MV-4-11 (cell line): ENCODE results near the gene RBM19.

Source experiments
- DNase-seq: peaks from one replicate; lab custom pipeline; 2025; lab: John Stamatoyannopoulos, UW

The RBM19 gene

DNA sequence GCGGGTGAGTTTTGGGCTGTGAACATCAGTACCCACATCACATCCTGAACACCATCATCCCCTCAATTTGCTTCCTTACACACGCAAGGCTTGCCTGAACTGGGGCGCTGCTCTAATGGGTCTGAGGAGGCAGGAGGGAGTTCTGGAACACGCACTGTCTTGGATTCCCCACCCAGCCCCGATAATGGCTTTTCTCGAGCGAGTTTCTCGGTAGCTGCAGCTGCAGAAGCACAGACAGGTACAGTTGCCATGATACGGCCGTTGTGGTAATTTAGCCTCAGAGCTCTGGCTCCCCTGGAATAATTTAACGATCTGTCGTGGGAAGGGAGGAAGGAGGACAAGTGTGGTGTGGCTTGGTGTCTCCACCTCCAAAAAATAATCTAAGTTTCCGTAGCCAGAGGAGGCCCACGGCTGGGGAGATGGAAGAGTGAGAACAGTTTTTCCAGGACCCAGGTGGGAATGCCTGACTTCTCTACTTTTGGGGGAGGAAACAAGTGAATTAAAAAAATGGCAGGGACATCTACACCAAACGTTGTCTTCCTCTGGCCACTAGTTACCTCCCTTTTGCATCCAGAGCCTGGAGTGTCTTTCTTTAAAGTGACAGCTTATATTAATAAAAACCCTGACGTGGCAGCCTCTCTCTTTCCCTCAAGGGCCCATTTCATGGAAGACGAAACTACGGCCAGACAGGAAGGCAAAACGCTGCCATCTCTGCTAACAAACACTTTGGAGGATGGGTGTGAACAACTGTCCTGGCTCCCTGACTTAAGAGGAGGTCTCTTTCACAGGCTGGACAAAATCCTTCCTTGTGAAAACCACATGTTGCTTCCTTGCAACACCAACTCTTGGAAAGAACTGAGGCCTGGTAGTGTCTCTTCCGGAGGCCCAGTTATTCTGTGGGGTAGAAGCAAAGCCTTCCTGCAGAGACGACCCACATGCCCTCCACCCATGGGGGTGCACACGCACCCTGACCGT is 84.8 kb downstream of the RBM19 start:
- DNase-seq, result no peak

DNA sequence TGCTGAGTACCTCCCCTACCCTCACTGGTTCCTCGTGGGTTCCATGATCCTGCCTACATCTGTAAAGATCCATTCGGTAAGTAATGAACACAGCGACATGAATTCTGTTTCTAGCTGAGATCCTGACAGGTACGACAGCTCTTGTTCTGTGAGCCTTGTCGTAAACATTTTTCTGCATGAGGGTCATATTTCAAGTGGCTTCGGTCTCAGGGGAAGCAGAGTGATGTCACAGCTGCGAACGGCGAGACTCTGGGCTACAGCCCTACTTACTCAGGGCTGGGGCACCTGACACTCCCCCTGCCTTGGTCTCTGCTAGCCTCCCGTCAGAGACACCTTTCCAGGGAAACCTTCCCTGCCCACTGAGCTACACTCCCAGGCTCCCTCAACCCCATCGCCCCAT is 85.8 kb downstream of the RBM19 start:
- no peak for DNase-seq

DNA sequence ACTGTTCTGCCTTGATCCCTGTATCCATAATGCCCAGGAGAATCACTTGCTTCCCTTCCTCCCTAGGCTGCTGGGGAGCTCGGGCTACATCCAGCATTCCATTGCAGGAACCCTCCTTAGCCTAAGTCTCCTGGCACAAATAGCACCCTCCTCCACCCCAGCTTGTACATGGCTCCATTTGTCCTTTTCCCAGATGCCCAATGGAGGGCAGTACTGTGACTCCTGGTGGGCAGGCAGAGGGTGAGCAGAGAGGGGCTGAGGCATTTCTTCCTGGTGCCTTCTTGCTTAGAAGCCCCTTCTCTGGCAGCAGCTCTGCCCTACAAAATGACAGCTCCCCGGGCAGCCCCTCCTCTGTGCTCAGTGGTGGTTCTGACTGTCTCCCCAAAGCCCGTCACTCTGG is 86.5 kb downstream of the RBM19 start:
- DNase-seq, result no peak

DNA sequence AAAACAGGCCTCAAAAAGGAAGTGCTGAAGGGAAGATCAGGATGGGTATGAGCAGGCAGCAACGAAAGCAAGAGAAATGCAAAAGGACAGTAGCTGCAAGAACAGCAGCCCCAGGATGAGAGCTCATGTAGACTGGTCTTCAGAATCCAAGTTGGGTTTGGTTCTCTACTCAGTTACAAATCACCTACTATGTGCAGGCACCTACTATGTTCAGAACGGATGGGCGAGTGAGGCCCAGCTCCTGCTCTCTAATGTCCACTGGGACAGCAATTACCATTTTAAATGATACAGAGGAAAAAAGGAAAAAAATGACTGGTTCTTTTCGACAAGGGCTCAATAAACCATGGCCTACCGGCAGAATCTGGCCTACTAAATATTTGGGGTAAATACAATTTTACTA is 88.5 kb downstream of the RBM19 start:
- DNase-seq, result no peak

DNA sequence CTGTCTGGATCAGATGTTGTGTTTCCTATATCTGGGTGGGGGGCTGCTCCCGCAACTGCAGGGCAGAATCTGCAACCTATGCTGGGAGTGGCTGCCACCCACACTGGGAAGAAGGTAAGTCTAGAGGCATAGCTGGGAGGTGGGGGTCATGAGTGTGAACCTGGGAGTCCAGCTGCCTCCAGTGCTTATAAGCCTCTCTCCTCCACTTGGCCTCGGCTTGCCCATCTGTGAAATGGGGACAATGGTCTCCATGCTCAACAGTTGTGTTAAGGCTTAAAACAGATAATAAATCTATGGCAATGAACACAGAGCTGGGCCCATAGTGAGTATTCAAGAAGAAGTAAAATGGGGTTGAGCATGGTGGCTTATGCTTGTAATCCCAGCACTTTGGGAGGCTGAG is 90.0 kb downstream of the RBM19 start:
- no peak for DNase-seq

DNA sequence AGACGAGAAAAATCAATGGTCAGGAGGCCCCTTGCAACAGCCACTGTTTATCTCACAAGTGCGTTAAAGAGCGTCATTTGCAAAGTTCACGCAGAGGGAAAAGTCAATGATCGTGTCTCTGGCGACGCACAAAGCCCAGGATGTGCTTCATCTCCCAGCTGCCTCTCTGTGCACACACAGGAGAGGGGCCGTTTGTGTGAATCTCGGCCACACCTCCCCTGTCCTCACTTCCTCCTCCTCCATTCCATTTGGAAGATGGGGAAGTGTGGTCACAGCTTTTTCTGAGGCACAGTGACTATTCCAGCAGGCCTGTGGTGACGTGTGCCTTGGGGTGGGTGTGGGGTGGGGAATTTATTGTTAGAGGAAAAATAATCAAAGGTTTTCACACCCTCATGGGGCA is 90.4 kb downstream of the RBM19 start:
- DNase-seq, result peak; percentile 39

DNA sequence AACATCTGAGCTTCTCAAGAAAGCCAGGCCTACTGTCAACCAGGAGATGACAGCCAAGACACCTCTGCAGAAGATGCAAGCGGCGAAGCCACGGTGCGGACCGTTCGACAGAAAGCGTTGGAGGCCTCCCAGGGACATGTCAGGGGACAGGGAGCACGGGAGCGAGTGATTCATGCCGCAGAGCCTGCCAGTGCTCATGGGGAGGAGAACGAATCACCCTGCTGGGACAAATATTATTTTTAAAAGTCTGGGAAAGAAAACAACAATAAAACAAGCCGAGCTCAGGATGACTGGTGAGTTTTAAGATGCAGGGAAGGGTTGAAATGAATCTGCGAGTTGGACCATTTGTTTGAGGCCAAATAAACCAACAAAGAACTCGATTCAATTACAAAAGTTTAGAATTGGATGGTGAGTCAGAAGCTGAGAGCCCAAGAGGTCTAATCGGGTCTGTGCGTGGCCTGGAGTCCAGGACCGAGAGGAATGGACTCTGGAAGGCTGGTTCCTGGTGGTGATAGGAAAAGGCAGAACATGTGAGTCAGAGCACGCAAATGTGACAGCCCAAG is 91.0 kb downstream of the RBM19 start:
- no peak for DNase-seq

DNA sequence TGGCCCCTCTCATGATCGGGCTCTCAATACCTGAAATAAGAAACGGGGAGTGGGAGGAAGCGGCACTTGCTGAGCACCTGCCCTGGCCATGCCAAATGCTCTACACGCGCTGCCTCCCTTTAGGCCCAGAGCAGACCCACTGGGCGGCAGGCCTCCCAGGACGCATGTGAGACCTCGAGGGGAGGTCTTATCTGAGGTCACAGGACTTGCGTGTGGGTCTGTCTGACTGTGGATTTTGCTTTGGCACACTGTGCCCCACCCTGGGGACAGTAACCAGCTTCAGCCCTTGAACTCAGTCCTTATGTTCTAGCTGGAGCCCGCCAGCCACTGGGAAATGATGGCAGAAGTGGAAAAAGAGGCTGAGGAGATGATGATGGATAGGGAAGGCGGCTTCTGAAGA is 91.8 kb downstream of the RBM19 start:
- no peak for DNase-seq

DNA sequence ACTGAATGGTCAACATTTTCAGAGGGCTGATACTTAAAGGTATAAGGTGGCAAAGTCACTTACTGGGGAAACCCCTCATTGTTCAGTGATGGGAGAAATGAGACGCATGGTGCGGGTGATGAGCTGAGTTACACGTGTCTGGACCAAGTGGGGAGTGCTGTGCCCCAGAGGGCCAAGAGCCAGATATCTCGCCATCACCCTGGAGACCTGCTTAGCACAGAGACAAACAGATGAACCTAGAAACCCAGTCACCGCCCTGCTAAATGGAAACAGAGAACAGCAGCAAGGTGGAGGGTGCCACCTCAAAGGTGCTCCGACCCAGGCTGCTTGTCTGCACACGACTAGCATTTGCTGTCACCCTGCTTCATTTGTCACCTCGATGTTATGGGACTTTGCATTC is 92.4 kb downstream of the RBM19 start:
- no peak for DNase-seq

DNA sequence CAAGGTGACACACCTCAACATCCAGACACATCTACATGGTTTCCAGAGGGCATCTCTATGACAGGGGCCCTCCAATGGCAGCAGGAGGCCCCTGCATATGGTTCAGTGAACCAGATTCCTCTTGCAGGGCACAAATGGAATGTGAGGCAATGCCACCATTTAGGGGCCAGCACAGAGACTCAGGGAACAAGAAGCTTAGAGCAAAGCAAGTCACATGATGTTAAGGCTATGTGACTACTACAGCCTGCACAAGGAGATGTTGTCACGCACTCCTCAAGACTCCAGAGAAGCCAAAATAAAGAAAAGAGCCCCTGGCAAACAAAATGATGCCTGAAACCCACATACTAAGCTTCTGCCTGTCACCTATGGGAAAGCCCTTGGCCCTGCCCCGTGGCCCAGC is 95.2 kb downstream of the RBM19 start:
- DNase-seq, result no peak

DNA sequence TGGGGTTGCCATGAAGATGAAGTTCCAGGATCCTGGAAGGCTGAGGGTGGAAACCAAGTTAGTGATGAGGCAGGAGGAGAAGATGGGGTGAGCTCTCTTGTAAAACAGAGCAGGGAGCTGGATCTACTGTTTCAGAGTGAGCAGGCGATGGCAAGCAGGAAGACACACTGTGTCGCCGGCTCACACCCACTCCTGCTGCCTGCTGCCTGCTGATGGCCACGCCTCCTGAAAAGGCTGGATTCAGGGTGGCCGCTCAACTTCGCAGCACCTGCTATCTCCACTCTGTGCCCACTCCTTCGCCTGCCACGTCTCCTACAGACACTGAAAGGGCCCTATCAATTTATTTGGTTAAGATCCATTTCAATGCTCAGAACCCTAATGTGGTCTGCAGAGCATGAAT is 96.1 kb downstream of the RBM19 start:
- DNase-seq, result no peak

DNA sequence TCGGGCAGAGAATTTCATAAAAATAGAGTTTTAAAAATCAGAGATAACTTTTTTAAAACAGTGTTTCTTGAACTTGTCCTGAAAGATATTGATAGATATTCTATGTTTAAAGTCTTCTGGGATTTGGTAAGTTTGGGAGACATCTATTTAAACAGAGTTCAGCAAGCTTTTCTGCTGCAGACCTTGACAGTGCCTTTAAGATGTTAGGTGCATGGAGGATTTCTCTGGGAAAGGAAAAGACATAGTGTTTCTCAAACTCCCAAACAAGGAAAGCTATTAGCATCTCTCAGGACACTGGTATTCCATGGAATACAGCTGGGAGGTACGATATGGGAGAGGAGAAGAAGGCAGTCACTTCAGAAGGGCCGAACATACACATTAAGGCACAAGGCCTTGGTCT is 97.8 kb downstream of the RBM19 start:
- DNase-seq, result no peak

DNA sequence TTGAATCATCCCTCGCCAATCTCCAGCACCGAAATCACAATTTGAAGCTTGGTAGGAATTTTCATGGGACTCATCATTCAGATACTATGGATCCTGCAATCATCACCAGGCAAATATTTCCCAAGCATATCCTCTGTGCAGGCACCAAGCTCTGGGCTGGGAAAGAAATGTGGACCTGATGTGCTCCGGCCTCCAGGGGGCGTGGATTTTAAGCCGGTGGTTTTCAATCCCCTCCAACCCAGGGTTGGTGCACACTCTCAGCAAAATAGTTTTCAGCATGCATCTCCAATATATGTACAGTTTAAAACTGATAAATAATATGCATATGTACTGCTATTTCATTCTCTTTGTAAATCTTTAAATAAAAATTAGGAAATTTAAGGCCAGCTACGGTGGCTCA is 98.9 kb downstream of the RBM19 start:
- no peak for DNase-seq

DNA sequence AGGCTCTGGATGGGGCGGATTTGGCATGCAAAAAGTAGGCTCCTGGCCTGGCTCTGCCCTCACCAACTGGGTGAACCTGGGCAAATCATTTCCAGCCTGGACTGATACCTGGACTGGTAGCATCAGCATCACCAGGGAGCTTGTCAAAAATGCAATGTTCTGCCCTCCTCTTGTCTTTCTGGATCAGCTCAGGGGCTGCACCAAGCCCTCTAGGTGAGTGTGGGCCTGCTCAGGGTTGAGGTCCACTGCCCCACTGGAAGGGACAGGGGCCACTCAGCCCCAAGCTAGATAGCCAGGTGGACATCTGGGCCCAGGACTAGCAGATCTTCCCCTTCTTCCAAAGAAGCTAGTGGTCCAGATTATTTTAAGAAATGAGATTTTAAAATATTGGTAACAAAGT is 99.6 kb downstream of the RBM19 start:
- DNase-seq, result no peak

DNA sequence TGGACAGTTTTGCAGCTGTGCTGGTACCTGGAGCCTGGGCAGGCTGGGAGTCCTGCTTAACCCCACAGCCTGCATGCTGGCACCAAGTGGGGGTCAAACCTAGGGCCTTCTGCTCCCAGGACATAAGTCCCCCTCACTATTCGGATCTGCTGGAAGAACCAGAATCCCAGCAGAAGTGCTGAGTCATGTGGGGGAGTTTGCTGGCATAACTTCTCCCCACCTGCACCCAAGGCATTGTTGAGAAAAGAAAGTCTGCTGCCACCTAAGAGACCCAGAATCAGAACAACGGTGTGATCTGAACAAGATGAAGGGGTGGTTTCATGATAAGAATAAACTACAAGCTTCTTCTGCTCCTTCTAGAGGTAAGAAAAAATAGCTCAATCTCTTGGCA is 102.7 kb downstream of the RBM19 start:
- no peak for DNase-seq

DNA sequence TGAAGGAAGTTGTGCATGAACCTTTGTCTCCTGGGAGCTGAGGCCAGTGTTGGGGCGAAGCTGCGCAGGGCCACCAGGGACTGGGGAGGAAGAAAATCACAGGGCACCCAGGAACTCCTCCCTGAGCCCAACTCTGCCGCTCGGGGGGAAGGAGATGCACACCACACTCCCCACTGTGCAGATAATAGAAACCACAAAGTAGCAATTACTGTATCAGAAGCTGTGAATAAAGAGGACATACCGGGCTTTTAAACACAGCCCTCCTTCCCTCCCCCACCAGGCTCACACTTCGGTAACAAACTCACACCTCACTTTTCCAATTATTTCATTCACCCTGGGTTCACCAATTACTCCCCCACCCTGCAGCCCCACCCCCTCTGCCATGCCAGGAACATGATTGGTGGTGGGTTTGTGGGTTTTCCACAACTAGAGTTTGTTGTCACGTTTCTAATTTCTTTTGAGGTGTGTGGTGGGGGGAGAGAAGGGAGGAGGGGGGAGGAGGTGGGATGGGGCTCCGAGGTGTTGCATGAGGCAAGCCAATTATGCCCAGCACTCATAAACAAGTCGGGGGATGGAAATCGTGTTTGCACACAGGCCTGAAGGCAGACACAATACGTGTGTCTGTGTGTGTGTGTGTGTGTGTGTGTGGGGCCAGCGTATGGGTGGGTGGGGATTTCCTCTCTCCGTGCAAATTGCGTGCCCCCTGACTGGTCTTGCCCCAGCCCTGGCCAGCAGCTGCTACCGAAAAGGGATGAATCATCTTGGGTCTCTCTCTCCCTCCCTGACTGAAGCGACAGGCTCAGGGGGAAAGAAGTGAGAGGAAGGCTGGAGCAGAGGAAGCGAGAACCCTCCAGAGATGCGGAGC is 103.3 kb downstream of the RBM19 start:
- peak; percentile 91 for DNase-seq

DNA sequence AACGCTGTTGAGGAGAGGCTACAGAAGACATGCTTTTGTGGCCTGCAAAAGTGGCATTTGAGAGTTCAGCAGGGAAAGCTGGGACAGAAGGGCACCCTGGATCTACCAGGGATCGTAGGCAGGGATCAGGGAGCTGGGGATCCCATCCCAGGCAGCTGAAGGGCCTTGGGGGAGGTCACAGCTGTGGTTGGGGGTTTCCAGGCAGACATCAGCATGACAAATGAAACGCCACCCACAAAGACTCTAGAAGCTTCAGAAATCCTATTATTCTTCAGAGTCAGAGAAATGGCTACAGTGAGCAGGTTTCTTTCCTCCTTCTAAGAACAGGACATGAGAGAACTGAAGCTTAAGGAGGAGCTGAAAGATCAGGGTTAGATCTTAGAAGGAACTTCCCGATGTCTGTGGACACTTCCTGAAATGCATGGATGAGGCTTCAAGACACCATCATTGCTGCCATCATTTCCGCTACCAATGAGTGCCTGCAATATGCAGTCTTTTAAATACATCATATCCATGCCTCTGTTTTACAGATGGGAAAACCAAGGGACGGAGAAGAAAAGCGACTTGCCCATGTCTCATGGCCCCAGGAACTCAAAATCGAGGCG is 104.3 kb downstream of the RBM19 start:
- peak; percentile 25 for DNase-seq

DNA sequence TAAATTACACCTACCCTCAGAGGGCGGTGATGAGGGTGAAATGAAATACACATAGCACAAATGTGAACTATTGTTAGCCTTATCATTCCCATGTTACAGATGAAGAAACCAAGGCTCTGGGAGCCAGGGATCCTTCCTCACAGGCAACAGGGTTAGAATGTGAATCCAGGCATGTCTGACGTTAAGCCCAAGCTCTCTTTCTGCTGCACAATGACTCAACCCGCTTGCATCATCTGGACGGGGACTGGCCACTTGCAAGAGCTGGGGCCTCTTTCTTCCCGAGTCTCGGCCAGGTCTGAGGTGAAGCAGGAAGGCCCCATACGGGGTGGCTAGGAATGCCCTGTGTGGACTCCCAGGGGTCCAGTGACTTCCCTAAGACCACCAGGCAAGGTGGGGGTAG is 105.2 kb downstream of the RBM19 start:
- DNase-seq, result peak; percentile 85

DNA sequence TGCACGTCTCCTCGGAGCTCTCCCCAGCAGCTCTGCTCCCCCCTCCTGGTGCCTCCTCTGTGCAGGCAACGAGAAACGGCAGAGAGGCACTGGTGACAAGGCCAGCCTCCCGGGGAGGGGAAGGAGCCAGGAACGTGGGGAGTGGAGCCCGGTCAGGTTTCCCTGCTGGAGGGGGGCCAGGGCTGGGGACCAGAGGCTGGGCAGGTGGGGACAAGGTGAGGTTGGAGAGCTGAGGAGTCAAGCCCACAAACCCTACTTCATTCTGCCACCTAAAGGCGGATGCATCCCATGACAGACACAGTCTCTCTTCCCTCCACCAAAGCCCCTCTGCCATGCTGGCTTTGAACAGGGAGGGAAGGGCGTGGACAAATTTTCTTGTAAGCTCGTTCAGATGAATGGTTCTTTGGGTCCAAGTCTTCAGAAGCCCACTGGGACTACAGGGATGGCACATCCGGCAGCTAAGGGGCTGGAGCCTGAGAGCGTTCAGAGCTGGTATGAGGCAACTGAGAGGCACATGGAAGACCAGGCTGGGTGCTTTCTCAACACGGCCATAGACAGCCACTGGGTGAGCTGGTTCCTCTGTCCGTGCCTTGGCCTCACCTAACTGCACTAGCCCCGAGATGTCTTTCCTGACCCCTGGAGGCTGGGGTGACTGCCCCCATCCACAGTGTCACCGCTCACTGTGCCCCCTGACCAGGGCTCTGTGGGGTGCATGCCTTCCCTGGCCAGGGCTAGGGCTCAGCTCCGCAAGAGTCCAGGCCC is 105.9 kb downstream of the RBM19 start:
- no peak for DNase-seq

DNA sequence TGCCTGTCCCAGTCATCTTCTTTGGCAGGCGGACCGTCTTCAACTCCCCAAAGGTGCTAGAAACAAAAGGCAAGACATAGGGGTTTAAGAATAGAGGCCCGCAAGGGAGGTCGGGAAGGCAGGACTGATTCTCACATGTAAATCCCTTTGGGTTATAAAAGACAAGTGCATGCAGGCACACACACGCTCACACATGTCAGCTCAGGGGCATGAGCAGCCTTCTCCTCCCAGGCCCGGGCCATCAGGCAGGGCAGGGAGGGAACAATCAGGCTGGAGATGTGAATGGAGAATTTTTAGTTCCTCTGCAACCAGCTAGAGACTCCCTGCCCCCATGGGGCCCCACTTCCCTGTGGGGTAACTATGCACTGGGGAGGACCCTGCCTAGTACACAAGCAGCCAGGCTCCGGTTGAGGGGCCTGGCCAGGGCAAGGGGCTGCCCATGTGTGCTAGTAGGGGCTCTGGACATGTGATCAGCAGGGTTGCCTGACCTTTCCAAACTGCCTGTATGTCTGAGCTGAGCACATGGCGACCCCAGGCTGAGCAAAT is 107.2 kb downstream of the RBM19 start:
- DNase-seq, result peak; percentile 54

DNA sequence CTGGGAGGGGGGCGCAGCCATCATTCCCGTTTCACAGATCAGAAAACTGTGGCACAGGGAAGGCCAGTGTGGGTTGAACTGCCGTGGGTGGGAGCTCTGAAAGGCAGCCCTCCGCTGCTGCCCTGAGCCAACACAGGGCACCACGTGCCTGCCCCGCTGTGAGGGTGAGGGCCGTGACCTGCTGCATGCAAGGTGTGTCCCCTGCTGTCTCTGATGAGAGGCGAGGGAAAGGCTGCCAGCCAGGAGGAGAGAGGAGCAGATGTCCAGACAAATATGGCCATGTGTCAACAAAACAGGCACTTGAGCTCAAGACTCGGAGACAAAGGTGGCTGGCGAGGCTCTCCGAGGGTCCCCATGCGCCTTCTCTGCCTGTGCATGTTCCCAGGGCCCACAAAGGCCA is 108.8 kb downstream of the RBM19 start:
- DNase-seq, result no peak
